K562 (cell line): Measurements from ENCODE around the gene DPH7. TPM values are rescaled to one million over a fixed set of nuclear protein-coding genes. Genes with fewer than 3 reads are reported as not detected.

Source experiments
- ATAC-seq: fragments of 200-7000 bp; cut with Tn5 transposase; 3 replicates; pipeline ENCODE4 v1.9.1; 2020; ENCODE audit warnings: moderate library complexity
- BruUV-seq: library from RNA; stranded (reverse); fragments of 400-500 nt; replicated peaks from 2 replicates; lab custom pipeline; 2021; lab: Mats Ljungman, UMichigan
- CTCF ChIA-PET: fragments of 300-600 bp; formaldehyde crosslinking; extraction: SDS; loops from one replicate; lab custom pipeline; 2021; ENCODE audit warnings: low intra/inter-chr PET ratio; lab: Yijun Ruan, JAX
- POLR2A ChIA-PET: fragments of 300-600, 350-650 bp; sonication (Branson Sonifier 250); formaldehyde crosslinking; extraction: SDS; loops from one replicate; lab custom pipeline; 2021; ENCODE audit warnings: antibody characterized with exemption, inconsistent platforms; lab: Yijun Ruan, JAX
- DNase-seq, 4 experiments: peaks; one replicate each; pipeline versions ENCODE4 v3.0.0 to v3.0.0-alpha.2; 2011 to 2018; ENCODE audit warnings: low spot score in 3 of 4, mixed read lengths in 3 of 4; ENCODE audit errors: extremely low read depth in 1 of 4
- FAIRE-seq: peaks from 2 replicates; lab custom pipeline; 2011; peaks lifted over from hg19 to GRCh38; lab: Jason Lieb, UNC
- H2AFZ ChIP-seq: 2 replicates; pipeline ENCODE4 v1.6.0; 2011; ENCODE audit warnings: low read depth, low read length, control low read depth, inconsistent platforms
- H3K27ac ChIP-seq: fragments of 200-600 bp; 3 replicates; pipeline ENCODE4 v1.8.0; 2011; ENCODE audit warnings: low read depth, mild to moderate bottlenecking, control low read depth, inconsistent platforms, low read length, moderate library complexity, mixed read lengths; ENCODE audit errors: extremely low read depth
- H3K27me3 ChIP-seq, 2 experiments: fragments of 300-600 bp in 1 of 2; 2 replicates in 1 of 2; 3 replicates in 1 of 2; pipeline versions ENCODE4 v1.6.0 to v1.8.0; 2011; ENCODE audit warnings: inconsistent platforms in 2 of 2, low read length in 2 of 2, mild to moderate bottlenecking in 1 of 2, mixed read lengths in 1 of 2, moderate library complexity in 1 of 2; ENCODE audit not compliant: control insufficient read depth in 2 of 2, insufficient read depth in 2 of 2
- H3K36me3 ChIP-seq: fragments of 300-600 bp; 3 replicates; pipeline ENCODE4 v1.8.0; 2011; ENCODE audit warnings: mild to moderate bottlenecking, low read length, inconsistent platforms; ENCODE audit not compliant: control insufficient read depth, insufficient read depth
- H3K4me1 ChIP-seq, 2 experiments: fragments of 200-600 bp in 1 of 2; replicated peaks in 1 of 2; 2 replicates in 1 of 2; 3 replicates in 1 of 2; pipeline versions ENCODE4 v1.5.1 to v1.8.0; 2011; ENCODE audit warnings: inconsistent platforms in 2 of 2, low read length in 2 of 2, mild to moderate bottlenecking in 1 of 2, mixed read lengths in 1 of 2, moderate library complexity in 1 of 2; ENCODE audit not compliant: control insufficient read depth in 2 of 2, insufficient read depth in 2 of 2
- H3K4me2 ChIP-seq: 2 replicates; pipeline ENCODE4 v1.6.1; 2011; ENCODE audit warnings: low read length, control low read depth, inconsistent platforms, mixed read lengths; ENCODE audit not compliant: insufficient read depth
- H3K4me3 ChIP-seq: fragments of 200-600 bp; sonication (generic), shearing (Covaris generic); 2 replicates; pipeline ENCODE4 v1.5.1; 2016; ENCODE audit warnings: control low read depth, inconsistent platforms
- H3K79me2 ChIP-seq: fragments of 200-600 bp; 3 replicates; pipeline ENCODE4 v1.8.0; 2011; ENCODE audit warnings: low read length, inconsistent platforms; ENCODE audit not compliant: control insufficient read depth, insufficient read depth
- H3K9ac ChIP-seq, 2 experiments: 2 replicates each; pipeline versions ENCODE4 v1.6.0 to v1.6.1; 2011; ENCODE audit warnings: low read depth in 2 of 2, low read length in 2 of 2, control low read depth in 1 of 2, inconsistent platforms in 1 of 2, mild to moderate bottlenecking in 1 of 2, mixed read lengths in 1 of 2; ENCODE audit not compliant: insufficient read depth in 1 of 2
- H3K9me1 ChIP-seq: one replicate; pipeline ENCODE4 v1.6.0; 2011; ENCODE audit warnings: inconsistent platforms, mild to moderate bottlenecking, low read length, moderate library complexity; ENCODE audit not compliant: control insufficient read depth, insufficient read depth
- H3K9me3 ChIP-seq: replicated peaks from 2 replicates; pipeline ENCODE4 v1.5.1; 2011; ENCODE audit warnings: low read depth, low read length, inconsistent platforms; ENCODE audit not compliant: control insufficient read depth, insufficient read depth
- H4K20me1 ChIP-seq: replicated peaks from 2 replicates; pipeline ENCODE4 v1.6.1; 2011; ENCODE audit warnings: low read length, inconsistent platforms, mixed read lengths; ENCODE audit not compliant: control insufficient read depth, insufficient read depth
- CHCHD3 ChIP-seq: fragments of 250-450 bp; sonication (Bioruptor Pico); IDR thresholded peaks from 2 replicates; pipeline ENCODE4 v2.1.2; 2022; ENCODE audit warnings: mild to moderate bottlenecking
- CXXC5 ChIP-seq: fragments of 250-450 bp; sonication (Bioruptor Pico); IDR thresholded peaks from 2 replicates; pipeline ENCODE4 v1.8.0; 2022; ENCODE audit warnings: inconsistent platforms, mild to moderate bottlenecking, moderate library complexity
- ZFP36 ChIP-seq: fragments of 150-350 bp; IDR thresholded peaks from 2 replicates; pipeline ENCODE4 v1.6.1; 2018; ENCODE audit warnings: low read length, low read depth; ENCODE audit not compliant: partially characterized antibody
- ZNF507 ChIP-seq: conservative IDR thresholded peaks from 2 replicates; pipeline ENCODE4 v1.6.1; 2017; ENCODE audit warnings: missing genetic modification characterization, missing compliant biosample characterization
- WGBS: fragments of 100-300 bp; shearing (Covaris generic); methylation state at CpG from one replicate; pipeline ENCODE4 v1.1.6; 2016; ENCODE audit warnings: low coverage, mixed read lengths; ENCODE audit not compliant: insufficient coverage; ENCODE audit errors: missing lambda C conversion rate; 5-methylcytosine and 5-hydroxymethylcytosine counted together
- in situ Hi-C: fragments of 300-500 bp; cut with MboI; formaldehyde crosslinking; loops from 4 replicates; pipeline ENCODE4 v1.15.0; 2018; ENCODE audit warnings: inconsistent platforms, mixed read lengths
- intact Hi-C: fragments of 100-400 bp; cut with micrococcal nuclease; formaldehyde crosslinking; loops from 2 replicates; pipeline ENCODE4 v1.14.2; 2022
- polyA plus RNA-seq, 8 experiments: library from polyadenylated mRNA; depleted of rRNA in 4 of 8; stranded (reverse) in 5 of 8; unstranded in 3 of 8; fragments of >200 nt; fragmentation: Nextera tagmentation in 2 of 8; fragmentation: Illumina TruSeq in 1 of 8; extraction: Ambion mirVana in 2 of 8; extraction: Trizol in 1 of 8; gene quantifications; 2 replicates each; pipeline versions ENCODE4 v1.2.1 to v1.2.3, GENCODE V29; 2011 to 2014; ENCODE audit warnings: inconsistent platforms in 1 of 8, missing spikeins in 1 of 8
- total RNA-seq, 7 experiments: library from RNA; depleted of rRNA in 6 of 7; stranded (reverse); fragments of >200 nt in 6 of 7; fragmentation: Illumina TruSeq in 2 of 7; extraction: Trizol in 2 of 7; gene quantifications; 2 replicates each; pipeline versions ENCODE4 v1.2.1 to v1.2.3, GENCODE V29; 2011 to 2021; ENCODE audit warnings: low replicate concordance in 1 of 7
- TF ChIP-seq, protein P1 (sequence below): fragments of 200-800 bp; sonication (Bioruptor generic); IDR thresholded peaks from 2 replicates; pipeline ENCODE4 v1.6.1; 2017; ENCODE audit warnings: missing genetic modification characterization, missing compliant biosample characterization
- TF ChIP-seq, protein P2 (sequence below), 2 experiments: fragments of 450-650 bp; formaldehyde crosslinking in 1 of 2; IDR thresholded peaks; 2 replicates each; pipeline versions ENCODE4 v1.4.0 to v1.6.1; 2014 to 2020; ENCODE audit warnings: mild to moderate bottlenecking in 2 of 2, borderline replicate concordance in 1 of 2, low read depth in 1 of 2
- TF ChIP-seq, protein P3 (sequence below): conservative IDR thresholded peaks from 2 replicates; pipeline ENCODE4 v1.6.1; 2011; ENCODE audit warnings: low read depth, mild to moderate bottlenecking, low read length; ENCODE audit not compliant: control insufficient read depth

The DPH7 gene
- total and polyA plus RNA-seq, 9 of the 15 experiments (the other 6 are each of a cell fraction or from before 2014, with no cell fraction given) = 13.9 to 68.6 (median 41.3) TPM

DNA sequence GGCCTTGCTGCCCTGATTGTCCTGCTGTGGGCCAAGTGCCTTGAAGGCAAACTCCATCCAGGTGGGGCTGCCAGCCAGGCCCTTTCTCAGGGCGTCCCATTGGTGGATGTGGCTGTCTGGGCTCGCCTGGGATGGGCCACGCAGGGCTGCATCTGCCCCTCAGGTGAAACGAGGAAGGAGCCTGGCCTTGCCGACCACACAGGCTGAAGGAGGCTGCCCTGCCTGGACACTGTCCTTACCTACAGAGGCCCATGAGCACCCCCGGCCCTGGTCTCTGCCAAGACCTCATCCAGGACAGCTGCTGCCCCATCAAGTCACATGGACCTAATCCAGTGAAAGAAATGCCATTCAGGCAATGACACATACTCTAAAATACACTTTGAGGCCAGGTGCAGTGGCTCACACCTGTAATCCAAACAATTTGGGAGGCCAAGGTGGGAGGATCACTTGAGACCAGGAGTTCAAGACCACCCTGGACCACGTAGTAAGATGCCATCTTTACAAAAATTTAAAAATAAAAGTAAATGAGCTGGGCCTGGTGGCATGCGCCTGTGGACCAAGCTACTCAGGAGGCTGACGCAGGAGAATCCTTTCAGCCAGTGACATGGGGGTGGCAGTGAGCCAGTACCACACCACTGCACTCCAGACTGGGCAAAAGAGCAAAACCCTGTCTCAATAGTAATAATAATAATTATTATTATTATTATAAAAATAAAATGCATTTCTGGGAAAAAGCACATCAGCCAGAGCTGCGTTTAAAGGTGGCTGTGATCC, 62.4 kb downstream of the DPH7 start:
- FAIRE-seq (no peak), ATAC-seq (no peak), DNase-seq (peak in 2 of 4 experiments; percentile 24 to 31)
- Histone ChIP-seq H3K36me3 (no peaks in the 10 kb centered on the region), H3K4me2 (no peak overlapping the region), H4K20me1 (no peaks in the 10 kb centered on the region), H3K79me2 (no peaks in the 10 kb centered on the region), H3K27ac (no peak overlapping the region), H3K9ac (no peak overlapping the region), H3K9me1 (no peaks in the 10 kb centered on the region), H3K4me1 (peaks cover 11 to 47% of the 10 kb centered on the region in 2 experiments; a peak in 4 of 5 replicates), H2AFZ (no peak overlapping the region), H3K27me3 (no peaks in the 10 kb centered on the region), H3K4me3 (no peak overlapping the region), H3K9me3 (no peaks in the 10 kb centered on the region)
- 20% methylated on average over 10 of the region's 10 CpGs for WGBS
- TF ChIP-seq, protein P1, sequence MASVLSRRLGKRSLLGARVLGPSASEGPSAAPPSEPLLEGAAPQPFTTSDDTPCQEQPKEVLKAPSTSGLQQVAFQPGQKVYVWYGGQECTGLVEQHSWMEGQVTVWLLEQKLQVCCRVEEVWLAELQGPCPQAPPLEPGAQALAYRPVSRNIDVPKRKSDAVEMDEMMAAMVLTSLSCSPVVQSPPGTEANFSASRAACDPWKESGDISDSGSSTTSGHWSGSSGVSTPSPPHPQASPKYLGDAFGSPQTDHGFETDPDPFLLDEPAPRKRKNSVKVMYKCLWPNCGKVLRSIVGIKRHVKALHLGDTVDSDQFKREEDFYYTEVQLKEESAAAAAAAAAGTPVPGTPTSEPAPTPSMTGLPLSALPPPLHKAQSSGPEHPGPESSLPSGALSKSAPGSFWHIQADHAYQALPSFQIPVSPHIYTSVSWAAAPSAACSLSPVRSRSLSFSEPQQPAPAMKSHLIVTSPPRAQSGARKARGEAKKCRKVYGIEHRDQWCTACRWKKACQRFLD = no peak
- TF ChIP-seq, protein P2, sequence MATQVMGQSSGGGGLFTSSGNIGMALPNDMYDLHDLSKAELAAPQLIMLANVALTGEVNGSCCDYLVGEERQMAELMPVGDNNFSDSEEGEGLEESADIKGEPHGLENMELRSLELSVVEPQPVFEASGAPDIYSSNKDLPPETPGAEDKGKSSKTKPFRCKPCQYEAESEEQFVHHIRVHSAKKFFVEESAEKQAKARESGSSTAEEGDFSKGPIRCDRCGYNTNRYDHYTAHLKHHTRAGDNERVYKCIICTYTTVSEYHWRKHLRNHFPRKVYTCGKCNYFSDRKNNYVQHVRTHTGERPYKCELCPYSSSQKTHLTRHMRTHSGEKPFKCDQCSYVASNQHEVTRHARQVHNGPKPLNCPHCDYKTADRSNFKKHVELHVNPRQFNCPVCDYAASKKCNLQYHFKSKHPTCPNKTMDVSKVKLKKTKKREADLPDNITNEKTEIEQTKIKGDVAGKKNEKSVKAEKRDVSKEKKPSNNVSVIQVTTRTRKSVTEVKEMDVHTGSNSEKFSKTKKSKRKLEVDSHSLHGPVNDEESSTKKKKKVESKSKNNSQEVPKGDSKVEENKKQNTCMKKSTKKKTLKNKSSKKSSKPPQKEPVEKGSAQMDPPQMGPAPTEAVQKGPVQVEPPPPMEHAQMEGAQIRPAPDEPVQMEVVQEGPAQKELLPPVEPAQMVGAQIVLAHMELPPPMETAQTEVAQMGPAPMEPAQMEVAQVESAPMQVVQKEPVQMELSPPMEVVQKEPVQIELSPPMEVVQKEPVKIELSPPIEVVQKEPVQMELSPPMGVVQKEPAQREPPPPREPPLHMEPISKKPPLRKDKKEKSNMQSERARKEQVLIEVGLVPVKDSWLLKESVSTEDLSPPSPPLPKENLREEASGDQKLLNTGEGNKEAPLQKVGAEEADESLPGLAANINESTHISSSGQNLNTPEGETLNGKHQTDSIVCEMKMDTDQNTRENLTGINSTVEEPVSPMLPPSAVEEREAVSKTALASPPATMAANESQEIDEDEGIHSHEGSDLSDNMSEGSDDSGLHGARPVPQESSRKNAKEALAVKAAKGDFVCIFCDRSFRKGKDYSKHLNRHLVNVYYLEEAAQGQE (IDR thresholded peaks at IDR 0.05; ENCODE audit: borderline replicate concordance) = no peak
- TF ChIP-seq, protein P2 (CRISPR knock-in tag; IDR thresholded peaks at IDR 0.05; ENCODE audit: low read depth) = no peak
- TF ChIP-seq, protein P3, sequence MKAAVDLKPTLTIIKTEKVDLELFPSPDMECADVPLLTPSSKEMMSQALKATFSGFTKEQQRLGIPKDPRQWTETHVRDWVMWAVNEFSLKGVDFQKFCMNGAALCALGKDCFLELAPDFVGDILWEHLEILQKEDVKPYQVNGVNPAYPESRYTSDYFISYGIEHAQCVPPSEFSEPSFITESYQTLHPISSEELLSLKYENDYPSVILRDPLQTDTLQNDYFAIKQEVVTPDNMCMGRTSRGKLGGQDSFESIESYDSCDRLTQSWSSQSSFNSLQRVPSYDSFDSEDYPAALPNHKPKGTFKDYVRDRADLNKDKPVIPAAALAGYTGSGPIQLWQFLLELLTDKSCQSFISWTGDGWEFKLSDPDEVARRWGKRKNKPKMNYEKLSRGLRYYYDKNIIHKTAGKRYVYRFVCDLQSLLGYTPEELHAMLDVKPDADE = no peak
- no peak for TF ChIP-seq CHCHD3 (CRISPR knock-in tag)
- no peak for TF ChIP-seq ZFP36
- TF ChIP-seq ZNF507 (tag) = peak; percentile 93
- no peak for TF ChIP-seq CXXC5 (CRISPR knock-in tag)
- ChIA-PET CTCF (no interaction called here), POLR2A (no interaction called here)
- in situ Hi-C loops = no loop called here
- intact Hi-C loops = no loop called here
- BruUV-seq = no TSS peak
